Limb (tissue), 2 donors: Measurements from ENCODE around the gene ITFG1.
"Not testable (repeated sequence)": the region's sequence is repeated elsewhere in the genome, so short reads cannot be mapped to it uniquely, and the experiment has no call there.

Experiments used
- DNase-seq, 2 donors: peaks; one replicate each; pipeline ENCODE4 v3.0.0-alpha.2; 2016; ENCODE audit errors: extremely low spot score in 2 of 2

The ITFG1 gene

GRCh38 chr16:47247690-47248089, 213.2 kb downstream of the ITFG1 start:
- DNase-seq, result no peak

- no peak for DNase-seq
These were observed 216.7 kb downstream of the ITFG1 start for GRCh38 chr16:47244206-47244605.

DNA sequence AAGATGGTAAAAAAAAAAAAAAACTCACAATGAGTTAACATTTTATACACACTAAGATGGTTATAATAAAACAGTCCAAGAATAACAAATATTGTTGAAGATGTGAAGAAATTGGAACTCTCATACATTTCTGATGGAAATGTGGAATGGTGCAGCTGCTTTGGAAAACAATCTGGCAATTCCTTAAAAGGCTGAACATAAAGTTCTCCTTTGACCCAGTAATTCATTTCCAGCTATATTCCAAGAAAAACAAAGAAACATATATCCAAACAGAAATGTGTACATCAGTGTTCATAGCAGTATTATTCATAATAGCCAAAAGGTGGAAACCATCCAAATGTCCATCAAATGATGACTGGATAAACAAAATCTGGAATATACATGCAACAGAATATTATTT, 219.8 kb downstream of the ITFG1 start:
- DNase-seq, result no peak

GRCh38 chr16:47236716-47237115, 224.1 kb downstream of the ITFG1 start:
- DNase-seq, result no peak

DNA sequence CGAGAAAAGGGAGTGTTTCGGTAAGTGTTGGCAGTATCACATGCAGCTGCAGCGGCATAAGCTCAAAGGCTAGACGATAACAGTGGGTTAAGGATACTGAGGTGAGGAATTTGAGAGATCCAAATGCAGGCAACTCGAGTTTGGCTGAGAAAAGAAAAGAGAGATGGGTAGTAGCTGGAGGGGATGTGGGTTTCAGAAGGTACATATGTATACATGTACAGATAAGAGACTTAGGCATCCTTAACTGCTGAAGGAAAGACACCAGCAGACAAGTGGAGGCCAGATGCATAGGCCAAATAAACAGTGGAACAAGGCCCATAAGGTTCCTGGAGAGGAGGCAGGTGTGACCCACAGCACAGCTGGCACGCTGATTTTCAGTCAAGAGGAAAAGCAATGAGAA, 230.6 kb downstream of the ITFG1 start:
- DNase-seq, result no peak

- no peak for DNase-seq
These were observed 231.5 kb downstream of the ITFG1 start for GRCh38 chr16:47229053-47230050.

GRCh38 chr16:47228241-47228640, 232.6 kb downstream of the ITFG1 start:
- DNase-seq, result no peak

DNA sequence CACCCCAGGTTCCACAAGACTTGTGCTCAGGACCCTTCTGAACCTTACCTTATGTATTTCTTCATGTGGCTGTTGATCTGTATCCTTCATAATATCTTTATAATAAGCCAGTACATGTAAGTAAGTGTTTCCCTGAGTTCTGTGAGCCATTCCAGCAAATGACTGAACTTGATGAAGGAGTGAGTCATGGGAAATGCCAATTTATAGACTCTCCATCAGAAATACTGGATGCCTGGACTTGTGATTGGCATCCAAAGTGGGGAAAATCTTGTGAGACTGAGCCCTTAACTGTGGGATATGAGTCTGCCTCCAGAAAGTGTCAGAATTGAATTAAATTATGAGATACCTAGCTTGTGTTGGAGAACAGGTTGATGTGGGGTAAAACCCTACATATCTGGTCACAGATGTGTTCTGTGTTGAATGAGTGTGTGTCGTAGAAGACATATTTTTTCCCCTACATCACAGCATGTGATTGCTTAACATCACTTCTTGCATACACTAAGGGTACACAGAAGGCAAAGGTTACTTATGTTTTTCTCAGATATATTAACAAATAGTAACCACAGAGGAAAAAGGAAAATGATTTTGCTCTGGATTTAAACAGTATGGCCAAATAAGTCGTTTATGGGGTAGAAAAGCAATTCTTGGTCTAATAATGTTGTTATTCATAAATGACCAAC, 247.0 kb downstream of the ITFG1 start:
- DNase-seq, result no peak

DNA sequence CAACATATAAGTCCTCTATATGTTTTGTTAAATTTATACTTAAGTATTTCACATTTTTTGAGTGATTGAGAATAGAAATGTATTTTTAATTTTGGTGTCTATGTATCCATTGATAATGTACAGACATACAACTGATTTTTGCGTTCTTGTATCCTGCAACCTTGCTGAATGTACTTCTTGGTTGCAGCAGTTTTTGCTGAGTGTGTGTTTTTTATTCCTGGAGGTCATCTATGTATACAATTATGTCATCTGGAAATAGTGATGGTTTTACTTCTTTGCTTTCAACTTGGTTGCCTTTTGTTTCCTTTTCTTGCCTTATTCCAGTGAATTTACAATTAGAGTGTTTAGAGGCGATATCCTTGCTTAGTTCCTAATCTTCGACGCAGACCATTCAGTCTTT, 249.6 kb downstream of the ITFG1 start:
- DNase-seq, result no peak

- no peak for DNase-seq
These were observed 255.9 kb downstream of the ITFG1 start for GRCh38 chr16:47204736-47205504.

GRCh38 chr16:47203433-47203832, 257.4 kb downstream of the ITFG1 start:
- DNase-seq, result not testable (repeated sequence)

- no peak for DNase-seq
These were observed 262.7 kb downstream of the ITFG1 start for GRCh38 chr16:47198180-47198575.

DNA sequence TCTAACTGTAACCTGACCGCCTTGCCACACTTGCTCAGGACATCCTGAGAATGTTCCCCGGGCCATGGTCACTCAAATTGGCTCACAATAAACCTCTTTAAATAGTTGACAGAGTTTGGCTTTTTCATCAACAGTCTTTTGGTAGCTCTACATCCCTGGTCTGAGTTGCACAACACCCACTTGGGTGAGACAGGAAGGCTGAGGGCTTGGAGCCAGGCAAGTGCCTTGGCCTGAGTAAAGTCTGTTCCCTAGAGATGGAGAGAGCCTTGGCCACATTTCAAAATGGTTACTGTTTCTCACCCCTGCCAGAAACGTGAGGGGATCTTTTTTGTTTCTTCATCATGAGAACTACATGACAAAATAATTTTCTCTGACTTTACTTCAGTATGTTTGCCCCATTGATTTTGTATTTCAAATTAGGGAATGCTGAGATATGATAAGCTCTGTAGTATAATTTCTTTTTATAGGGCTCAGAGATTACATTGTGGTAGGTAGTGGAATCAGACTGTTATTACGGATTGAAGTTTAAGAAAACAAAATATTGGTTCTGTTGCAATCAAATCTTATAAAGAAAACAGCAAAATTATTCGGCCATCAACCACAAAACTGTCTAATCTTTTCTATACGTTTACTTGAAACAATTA, 263.2 kb downstream of the ITFG1 start:
- no peak for DNase-seq

DNA sequence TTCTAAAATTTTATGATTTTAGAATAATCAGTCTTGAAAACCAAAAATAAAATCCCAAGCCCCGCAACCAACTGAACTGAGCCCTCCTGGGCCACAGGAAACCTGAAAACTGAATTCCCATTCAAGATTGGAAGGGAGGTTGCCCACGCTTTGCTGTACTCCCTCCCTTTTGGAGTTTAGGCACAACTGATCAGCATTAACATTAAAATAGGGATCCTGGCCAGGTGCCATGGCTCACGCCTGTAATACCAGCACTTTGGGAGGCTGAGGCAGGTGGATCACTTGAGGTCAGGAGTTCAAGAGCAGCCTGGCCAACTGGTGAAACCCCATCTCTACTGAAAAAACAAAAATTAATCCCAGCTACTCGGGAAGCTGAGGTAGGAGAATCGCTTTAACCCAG, 264.4 kb downstream of the ITFG1 start:
- no peak for DNase-seq

DNA sequence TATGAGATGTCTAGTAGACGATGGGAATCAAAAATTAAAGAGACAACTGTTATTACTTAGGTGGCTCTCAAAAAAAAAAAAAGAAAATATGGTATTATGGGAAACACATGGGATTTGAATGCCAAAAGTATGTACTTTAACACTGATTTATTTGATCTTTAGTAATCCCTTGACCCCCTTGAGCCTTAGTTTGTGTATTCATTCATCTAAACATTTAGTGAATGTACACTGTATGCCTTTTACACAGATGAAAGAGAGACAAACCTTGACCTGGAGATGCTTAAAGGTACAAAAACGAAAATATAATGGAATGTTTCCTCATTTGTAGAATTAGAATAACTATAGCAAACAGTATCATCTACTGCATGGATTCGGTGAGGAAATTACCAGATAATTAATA, 278.5 kb downstream of the ITFG1 start:
- no peak for DNase-seq

DNA sequence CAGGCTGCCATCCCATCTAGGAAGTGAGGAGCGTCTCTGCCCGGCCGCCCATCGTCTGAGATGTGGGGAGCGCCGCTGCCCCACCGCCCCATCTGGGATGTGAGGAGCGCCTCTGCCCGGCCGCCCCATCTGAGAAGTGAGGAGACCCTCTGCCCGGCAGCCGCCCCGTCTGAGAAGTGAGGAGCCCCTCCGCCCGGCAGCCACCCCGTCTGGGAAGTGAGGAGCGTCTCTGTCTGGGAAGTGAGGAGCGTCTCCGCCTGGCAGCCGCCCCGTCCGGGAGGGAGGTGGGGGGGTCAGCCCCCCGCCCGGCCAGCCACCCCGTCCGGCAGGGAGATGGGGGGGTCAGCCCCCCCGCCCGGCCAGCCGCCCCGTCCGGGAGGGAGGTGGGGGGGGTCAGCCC, 279.8 kb downstream of the ITFG1 start:
- DNase-seq, result not testable (repeated sequence)

GRCh38 chr16:47180073-47180472, 280.8 kb downstream of the ITFG1 start:
- no peak for DNase-seq

- DNase-seq, result no peak
These were observed 285.7 kb downstream of the ITFG1 start for GRCh38 chr16:47175152-47175551.

GRCh38 chr16:47162670-47163420, 298.0 kb downstream of the ITFG1 start:
- DNase-seq, result no peak

GRCh38 chr16:47161464-47161863, 299.4 kb downstream of the ITFG1 start:
- DNase-seq, result no peak

GRCh38 chr16:47160422-47160821, 300.4 kb downstream of the ITFG1 start:
- DNase-seq, result no peak
